ENCODE results near the gene EFCAB6.

EFCAB6 gene

GRCh38 chr22:43526117-43526655, 285.9 kb downstream of the EFCAB6 start:
- DNase-seq, result no peak

GRCh38 chr22:43521716-43522115, 290.4 kb downstream of the EFCAB6 start:
- no peak for DNase-seq

GRCh38 chr22:43520632-43521039, 291.5 kb downstream of the EFCAB6 start:
- DNase-seq, result no peak

GRCh38 chr22:43516996-43517635, 295.0 kb downstream of the EFCAB6 start:
- DNase-seq, result no peak

GRCh38 chr22:43516386-43516785, 295.7 kb downstream of the EFCAB6 start:
- no peak for DNase-seq

- no peak for DNase-seq
These were observed 296.2 kb downstream of the EFCAB6 start for GRCh38 chr22:43515902-43516301.

- DNase-seq, result no peak
These were observed 296.7 kb downstream of the EFCAB6 start for GRCh38 chr22:43515411-43515810.

- DNase-seq, result no peak
These were observed 297.5 kb downstream of the EFCAB6 start for GRCh38 chr22:43514476-43515157.

- DNase-seq, result no peak
These were observed 299.8 kb downstream of the EFCAB6 start for GRCh38 chr22:43512279-43512678.

- no peak for DNase-seq
These were observed 300.7 kb downstream of the EFCAB6 start for GRCh38 chr22:43511276-43511910.

GRCh38 chr22:43510281-43511070, 301.6 kb downstream of the EFCAB6 start:
- DNase-seq, result no peak

GRCh38 chr22:43509337-43509736, 302.8 kb downstream of the EFCAB6 start:
- no peak for DNase-seq

- DNase-seq, result no peak
These were observed 303.6 kb downstream of the EFCAB6 start for GRCh38 chr22:43508489-43508888.

- DNase-seq, result no peak
These were observed 304.9 kb downstream of the EFCAB6 start for GRCh38 chr22:43507235-43507634.

- DNase-seq, result no peak
These were observed 305.6 kb downstream of the EFCAB6 start for GRCh38 chr22:43506487-43506886.

- no peak for DNase-seq
These were observed 306.2 kb downstream of the EFCAB6 start for GRCh38 chr22:43505896-43506295.

- no peak for DNase-seq
These were observed 306.7 kb downstream of the EFCAB6 start for GRCh38 chr22:43505423-43505822.

GRCh38 chr22:43504666-43505261, 307.3 kb downstream of the EFCAB6 start:
- DNase-seq, result no peak

- no peak for DNase-seq
These were observed 308.0 kb downstream of the EFCAB6 start for GRCh38 chr22:43504068-43504467.

GRCh38 chr22:43502306-43502874, 309.7 kb downstream of the EFCAB6 start:
- no peak for DNase-seq

- no peak for DNase-seq
These were observed 310.2 kb downstream of the EFCAB6 start for GRCh38 chr22:43501878-43502277.
